OCI-LY3 (cell line): Measurements from ENCODE around the gene EPHB4.

ENCODE experiments used
- CTCF ChIP-seq: fragments of 200-600, 300-600 bp; sonication (generic); IDR thresholded peaks from 2 replicates; pipeline ENCODE4 v1.5.1; 2014; ENCODE audit warnings: antibody characterized with exemption, low read length, low read depth
- EZH2phosphoT487 ChIP-seq: fragments of 200-600 bp; shearing (Covaris generic); IDR thresholded peaks from 2 replicates; pipeline ENCODE4 v1.6.1; 2018; ENCODE audit warnings: antibody characterized with exemption, mixed run types, low read depth

GRCh38 chr7:100832281-100832633 is 4.9 kb upstream of the EPHB4 start:
- TF ChIP-seq CTCF (no peak), EZH2phosphoT487 (no peak)
